Smooth muscle cell (in vitro differentiated cells): ENCODE results near the gene ITPR1. TPM values are rescaled to one million over a fixed set of nuclear protein-coding genes. Genes with fewer than 3 reads are reported as not detected.
A peak's percentile ranks its signal among the peaks of the same experiment; 100 is the strongest.

Experiments
- DNase-seq: peaks from one replicate; lab custom pipeline; 2025; ENCODE audit not compliant: unreplicated experiment; lab: John Stamatoyannopoulos, UW
- H2AFZ ChIP-seq: fragments of 200-600 bp; sonication (generic); 2 replicates; pipeline ENCODE4 v1.6.0; 2016; ENCODE audit warnings: antibody characterized with exemption, low read depth, mild to moderate bottlenecking
- H3F3A ChIP-seq: fragments of 200-600 bp; sonication (generic); 2 replicates; pipeline ENCODE4 v1.6.0; 2017; ENCODE audit warnings: antibody characterized with exemption, low read depth
- H3K27ac ChIP-seq: fragments of 200-600 bp; sonication (generic); 2 replicates; pipeline ENCODE4 v1.5.1; 2016; ENCODE audit warnings: low read depth, mild to moderate bottlenecking
- H3K27me3 ChIP-seq: fragments of 200-600 bp; sonication (generic); 2 replicates; pipeline ENCODE4 v1.6.1; 2016; ENCODE audit warnings: low read depth, mild to moderate bottlenecking
- H3K36me3 ChIP-seq: fragments of 200-600 bp; sonication (generic); 2 replicates; pipeline ENCODE4 v1.5.1; 2016; ENCODE audit warnings: low read depth
- H3K4me1 ChIP-seq: fragments of 200-600 bp; sonication (generic); 2 replicates; pipeline ENCODE4 v1.5.1; 2016; ENCODE audit warnings: low read depth
- H3K4me2 ChIP-seq: fragments of 200-600 bp; sonication (generic); 2 replicates; pipeline ENCODE4 v1.6.0; 2016; ENCODE audit warnings: mild to moderate bottlenecking
- H3K4me3 ChIP-seq: fragments of 200-600 bp; sonication (generic); 2 replicates; pipeline ENCODE4 v1.5.1; 2016; ENCODE audit warnings: mild to moderate bottlenecking
- H3K79me2 ChIP-seq: fragments of 200-600 bp; sonication (generic); 2 replicates; pipeline ENCODE4 v1.6.0; 2016; ENCODE audit warnings: low read depth, mild to moderate bottlenecking
- H3K9ac ChIP-seq: fragments of 200-600 bp; sonication (generic); 2 replicates; pipeline ENCODE4 v1.6.0; 2016; ENCODE audit warnings: low read depth
- H3K9me3 ChIP-seq: fragments of 200-600 bp; sonication (generic); replicated peaks from 2 replicates; pipeline ENCODE4 v1.5.1; 2016; ENCODE audit warnings: low read depth
- H4K20me1 ChIP-seq: fragments of 200-600 bp; sonication (generic); 2 replicates; pipeline ENCODE4 v1.6.0; 2016; ENCODE audit warnings: low read depth
- WGBS: methylation state at CpG from one replicate; pipeline ENCODE4 v1.1.7; 2016; ENCODE audit warnings: low lambda C conversion rate; 5-methylcytosine and 5-hydroxymethylcytosine counted together
- polyA plus RNA-seq: library from polyadenylated mRNA; unstranded; fragments of >200 nt; fragmentation: Nextera tagmentation; extraction: Ambion mirVana; gene quantifications from 2 replicates; pipeline ENCODE4 v1.2.1, GENCODE V29; 2016
- total RNA-seq: library from RNA; depleted of rRNA; stranded (reverse); fragments of >200 nt; gene quantifications from 2 replicates; pipeline ENCODE4 v1.2.3, GENCODE V29; 2014
- TF ChIP-seq, protein P1 (sequence below): fragments of 200-600 bp; sonication (generic); IDR thresholded peaks from 2 replicates; pipeline ENCODE4 v1.5.1; 2017; ENCODE audit warnings: borderline replicate concordance, mild to moderate bottlenecking, antibody characterized with exemption; ENCODE audit not compliant: insufficient read depth, poor library complexity, severe bottlenecking

Gene ITPR1
- total and polyA plus RNA-seq, 2 experiments from 2014 or later = 16.4 to 28.6 TPM

GRCh38 chr3:4591669-4592068 is 98.5 kb downstream of the ITPR1 start:
- no peak overlapping the region for H3K27ac ChIP-seq
- DNase-seq = no peak
- H4K20me1 ChIP-seq = no peaks in the 10 kb centered on the region
- H3K4me2 ChIP-seq = no peak overlapping the region
- TF ChIP-seq, protein P1, sequence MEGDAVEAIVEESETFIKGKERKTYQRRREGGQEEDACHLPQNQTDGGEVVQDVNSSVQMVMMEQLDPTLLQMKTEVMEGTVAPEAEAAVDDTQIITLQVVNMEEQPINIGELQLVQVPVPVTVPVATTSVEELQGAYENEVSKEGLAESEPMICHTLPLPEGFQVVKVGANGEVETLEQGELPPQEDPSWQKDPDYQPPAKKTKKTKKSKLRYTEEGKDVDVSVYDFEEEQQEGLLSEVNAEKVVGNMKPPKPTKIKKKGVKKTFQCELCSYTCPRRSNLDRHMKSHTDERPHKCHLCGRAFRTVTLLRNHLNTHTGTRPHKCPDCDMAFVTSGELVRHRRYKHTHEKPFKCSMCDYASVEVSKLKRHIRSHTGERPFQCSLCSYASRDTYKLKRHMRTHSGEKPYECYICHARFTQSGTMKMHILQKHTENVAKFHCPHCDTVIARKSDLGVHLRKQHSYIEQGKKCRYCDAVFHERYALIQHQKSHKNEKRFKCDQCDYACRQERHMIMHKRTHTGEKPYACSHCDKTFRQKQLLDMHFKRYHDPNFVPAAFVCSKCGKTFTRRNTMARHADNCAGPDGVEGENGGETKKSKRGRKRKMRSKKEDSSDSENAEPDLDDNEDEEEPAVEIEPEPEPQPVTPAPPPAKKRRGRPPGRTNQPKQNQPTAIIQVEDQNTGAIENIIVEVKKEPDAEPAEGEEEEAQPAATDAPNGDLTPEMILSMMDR = no peak
- no peak overlapping the region for H3K9ac ChIP-seq
- 92% methylated on average over 3 of the region's 3 CpGs for WGBS
- no peak overlapping the region for H2AFZ ChIP-seq
- H3K9me3 ChIP-seq = no peaks in the 10 kb centered on the region
- no peaks in the 10 kb centered on the region for H3K27me3 ChIP-seq
- no peaks in the 10 kb centered on the region for H3K79me2 ChIP-seq
- H3F3A ChIP-seq = no peaks in the 10 kb centered on the region
- H3K4me3 ChIP-seq = no peak overlapping the region
- no peaks in the 10 kb centered on the region for H3K36me3 ChIP-seq
- H3K4me1 ChIP-seq = peaks cover 10% of the 10 kb centered on the region

DNA sequence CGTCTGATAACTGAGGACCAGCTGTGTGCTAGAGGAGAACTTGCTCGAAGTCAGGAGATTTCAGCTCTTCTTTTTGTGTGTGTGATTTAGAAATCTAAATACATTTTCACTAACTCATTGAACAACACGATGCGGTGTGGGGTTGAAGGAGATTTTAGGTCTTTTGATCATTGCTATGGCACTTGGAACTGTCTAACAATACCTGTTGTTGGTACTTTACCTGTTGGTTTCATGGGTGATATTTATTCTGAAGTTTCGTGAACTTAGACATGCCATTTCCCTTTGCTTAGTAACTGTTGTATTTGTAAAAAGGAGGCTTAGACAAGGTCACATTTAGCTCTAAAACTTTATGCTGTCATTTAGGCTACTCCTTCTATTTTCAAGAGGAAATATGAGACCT is 99.9 kb downstream of the ITPR1 start:
- Histone ChIP-seq H3K9me3 (no peaks in the 10 kb centered on the region), H3K4me1 (peaks cover 10% of the 10 kb centered on the region), H3K4me2 (no peak overlapping the region), H3K27me3 (no peaks in the 10 kb centered on the region), H3K4me3 (no peak overlapping the region), H3K9ac (no peak overlapping the region), H4K20me1 (no peaks in the 10 kb centered on the region), H3K36me3 (no peaks in the 10 kb centered on the region), H2AFZ (no peak overlapping the region), H3F3A (no peaks in the 10 kb centered on the region), H3K27ac (no peak overlapping the region), H3K79me2 (no peaks in the 10 kb centered on the region)
- DNase-seq = no peak
- WGBS = 93% methylated on average over 5 of the region's 5 CpGs
- TF ChIP-seq, protein P1 = no peak

DNA sequence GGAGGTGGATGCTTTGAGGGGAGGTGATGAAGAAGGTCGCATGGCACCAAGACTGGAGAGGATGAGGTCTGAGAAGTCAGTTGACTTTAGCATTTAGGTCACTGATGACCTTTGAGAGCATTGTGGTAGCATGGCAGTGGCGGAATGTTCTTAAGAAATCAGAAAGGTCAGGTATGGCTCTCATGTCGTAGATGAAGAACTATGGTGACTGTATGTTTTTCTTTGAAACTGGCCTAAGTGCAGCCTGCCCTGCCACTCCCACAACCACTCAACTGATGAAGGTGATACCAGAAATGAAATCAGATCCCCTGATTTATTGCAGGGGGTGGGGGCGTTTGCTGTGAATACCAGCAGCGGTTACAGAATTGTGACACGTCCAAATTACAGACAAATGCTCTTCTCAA is 102.6 kb downstream of the ITPR1 start:
- Histone ChIP-seq H2AFZ (no peak overlapping the region), H3K79me2 (no peaks in the 10 kb centered on the region), H3K9me3 (no peaks in the 10 kb centered on the region), H3K27ac (no peak overlapping the region), H3K36me3 (no peaks in the 10 kb centered on the region), H3K4me2 (no peak overlapping the region), H3K27me3 (no peaks in the 10 kb centered on the region), H3K4me3 (no peak overlapping the region), H3K9ac (no peak overlapping the region), H3K4me1 (peaks cover 7% of the 10 kb centered on the region), H4K20me1 (no peaks in the 10 kb centered on the region), H3F3A (no peaks in the 10 kb centered on the region)
- DNase-seq = no peak
- 92% methylated on average over 6 of the region's 6 CpGs for WGBS
- TF ChIP-seq, protein P1 = no peak

DNA sequence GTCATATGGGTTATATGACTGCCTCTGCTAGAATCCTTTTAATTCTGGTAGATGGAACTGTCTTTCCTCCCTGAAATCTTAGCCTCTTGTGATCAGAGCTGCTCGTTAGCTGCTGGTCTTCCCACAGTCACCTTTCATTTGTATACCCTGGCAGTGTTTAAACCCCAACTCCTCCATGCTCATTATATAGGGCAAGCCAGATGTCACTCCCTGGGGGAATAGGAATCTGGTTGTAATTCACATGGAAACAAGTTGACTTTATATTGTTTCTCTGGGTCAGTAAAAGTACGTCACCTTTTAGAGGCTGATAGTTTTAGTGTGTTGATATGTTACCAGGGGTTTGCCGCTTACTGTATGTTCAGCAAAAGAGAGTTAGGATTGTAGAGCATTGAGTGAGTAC is 103.5 kb downstream of the ITPR1 start:
- Histone ChIP-seq H3K9ac (no peak overlapping the region), H3F3A (no peaks in the 10 kb centered on the region), H3K4me3 (no peak overlapping the region), H3K27ac (peak overlapping the region; percentile 10), H3K4me1 (peaks cover 7% of the 10 kb centered on the region), H3K9me3 (no peaks in the 10 kb centered on the region), H3K27me3 (no peaks in the 10 kb centered on the region), H2AFZ (no peak overlapping the region), H3K4me2 (no peak overlapping the region), H4K20me1 (no peaks in the 10 kb centered on the region), H3K36me3 (no peaks in the 10 kb centered on the region), H3K79me2 (no peaks in the 10 kb centered on the region)
- WGBS = 52% methylated on average over 3 of the region's 3 CpGs
- no peak for DNase-seq
- TF ChIP-seq, protein P1 = no peak
